HG03432 (cell line): ENCODE data around the gene PAX6.

Source experiments
- ATAC-seq: cut with Tn5 transposase; IDR thresholded peaks from one replicate; pipeline ENCODE4 v1.9.1; 2021; ENCODE audit warnings: mild to moderate bottlenecking, moderate library complexity; ENCODE audit not compliant: unreplicated experiment

PAX6 gene

DNA sequence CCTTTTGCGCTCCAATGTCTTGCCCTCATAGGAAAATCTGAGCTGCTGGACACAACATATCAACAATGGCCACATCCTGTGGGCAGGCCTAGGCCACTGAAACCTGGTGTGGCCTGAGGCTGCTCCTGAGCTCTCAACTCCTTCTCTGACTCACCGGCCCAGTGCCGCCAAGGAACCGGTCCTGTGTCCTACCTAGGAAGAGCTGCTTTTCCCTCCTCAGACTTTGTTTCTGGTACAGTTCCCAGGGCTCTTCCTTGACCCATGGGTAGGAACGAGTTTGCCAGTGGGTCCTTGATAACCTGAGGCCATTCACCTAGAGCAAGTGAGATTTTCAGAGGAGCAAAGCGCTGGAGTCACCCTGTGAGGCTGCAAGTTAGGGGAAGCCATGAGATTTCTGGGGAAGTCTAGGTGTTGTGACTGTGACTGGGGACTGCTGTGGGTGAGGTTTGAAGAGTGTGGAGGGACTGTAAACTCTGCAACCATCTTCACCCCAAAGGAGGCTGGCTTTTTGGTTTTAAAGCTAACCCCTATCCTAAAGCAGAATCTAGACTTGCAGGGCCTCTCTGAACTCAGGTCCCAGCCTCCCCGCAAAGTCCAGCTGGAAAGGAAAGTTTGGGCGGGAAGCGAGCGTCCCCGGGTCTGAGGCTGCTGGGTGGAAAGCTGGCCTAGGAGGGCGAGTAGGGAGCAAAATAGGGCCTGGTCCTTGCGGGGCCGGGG is 12.0 kb upstream of the PAX6 start:
- no peak for ATAC-seq

DNA sequence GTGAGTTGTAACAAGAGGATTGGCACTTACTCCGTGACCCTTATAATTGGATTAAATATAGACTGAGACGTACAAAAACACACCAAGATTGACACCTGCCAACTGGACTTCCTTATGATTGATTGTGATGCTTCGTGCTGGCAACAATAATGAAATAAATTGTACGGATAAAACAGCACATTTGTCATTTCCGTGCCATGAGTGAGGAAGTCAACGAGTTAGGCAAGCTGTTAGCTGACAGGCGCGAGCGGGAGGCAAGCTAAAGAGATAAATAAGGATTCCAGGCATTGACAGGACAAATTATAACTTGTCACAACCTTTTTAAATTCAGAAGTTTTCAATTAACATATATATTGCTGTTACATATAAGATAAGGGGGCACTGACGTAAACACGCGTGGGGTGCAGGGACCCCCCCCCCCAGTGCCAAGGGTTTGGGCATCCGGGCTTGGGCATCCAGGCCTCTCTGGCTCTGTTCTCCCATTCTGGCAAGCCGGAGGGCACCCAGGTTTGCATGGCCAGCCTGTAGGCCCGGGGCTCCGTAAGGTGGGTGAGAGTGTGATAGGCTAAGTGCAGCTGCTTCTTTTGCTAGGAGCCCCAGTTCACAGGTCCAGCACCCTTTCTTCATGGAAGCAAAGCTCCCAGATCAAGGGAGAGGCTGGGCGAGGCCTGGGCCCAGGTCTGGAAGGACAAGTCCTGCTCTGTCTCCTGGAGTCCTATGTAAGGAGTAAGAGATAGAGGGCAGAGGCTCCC is 11.2 kb upstream of the PAX6 start:
- ATAC-seq = no peak

DNA sequence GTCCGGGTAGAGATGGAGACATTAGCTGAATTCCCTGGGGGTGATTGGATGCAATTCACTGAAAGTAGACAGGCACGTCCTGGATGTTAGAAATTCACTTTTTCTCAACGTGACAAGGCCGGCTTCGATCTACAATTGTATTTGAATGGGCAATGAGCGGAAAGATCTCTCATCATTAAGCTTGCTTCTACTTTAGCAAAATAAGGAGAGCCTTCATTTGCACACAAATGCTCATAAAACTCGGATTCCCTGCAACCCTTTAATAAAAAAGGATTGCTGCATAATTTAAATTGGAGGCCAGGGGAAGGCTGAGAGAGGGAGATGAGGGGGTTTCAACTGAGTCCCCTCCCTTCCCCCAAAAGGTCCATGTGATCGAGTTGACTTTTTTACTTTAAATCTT is 10.6 kb upstream of the PAX6 start:
- ATAC-seq = no peak

DNA sequence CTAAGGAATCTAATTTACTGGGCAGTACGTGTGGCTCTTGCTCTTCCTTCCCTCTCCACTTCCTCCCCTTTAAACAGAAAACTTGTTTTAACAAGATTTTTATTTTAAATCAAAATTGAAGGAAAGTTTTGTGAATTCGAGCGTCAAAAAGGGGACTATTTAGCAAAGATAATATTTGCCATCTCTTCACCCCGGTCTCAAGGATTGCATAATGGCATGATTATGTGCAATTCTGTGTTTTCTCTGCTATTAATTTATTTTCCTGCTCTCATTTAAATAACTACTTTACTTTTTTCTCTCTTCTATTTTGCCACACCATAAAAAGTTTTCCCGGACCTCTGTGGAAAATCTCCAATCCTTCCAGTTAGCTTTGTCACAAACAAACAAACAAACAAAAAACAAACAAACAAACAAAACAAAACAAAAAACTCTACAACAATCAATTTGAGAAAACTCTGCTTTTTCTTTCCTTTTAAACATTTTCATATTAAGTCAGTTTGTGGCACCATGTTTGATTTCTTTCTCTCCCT is 10.2 kb upstream of the PAX6 start:
- ATAC-seq = no peak

DNA sequence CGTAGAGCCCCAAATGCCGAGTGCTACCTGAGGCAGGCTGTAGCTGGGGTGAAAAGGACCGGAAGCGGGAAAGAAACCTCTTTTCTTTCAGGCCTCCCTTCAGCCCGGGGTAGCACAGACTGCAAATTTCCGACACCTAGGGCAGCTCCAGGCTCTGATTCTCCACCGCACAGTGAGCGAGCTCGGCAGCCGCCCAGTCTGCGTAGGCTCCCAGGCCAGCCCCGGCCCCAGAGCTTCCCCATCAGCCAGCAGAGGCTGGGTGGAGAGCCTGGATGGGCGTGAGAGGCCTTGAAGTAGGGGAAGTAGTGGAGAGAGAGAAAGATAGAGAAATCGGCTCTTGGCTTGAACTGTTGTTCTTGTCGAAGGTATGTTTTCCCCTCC is 9.3 kb upstream of the PAX6 start:
- ATAC-seq = no peak

DNA sequence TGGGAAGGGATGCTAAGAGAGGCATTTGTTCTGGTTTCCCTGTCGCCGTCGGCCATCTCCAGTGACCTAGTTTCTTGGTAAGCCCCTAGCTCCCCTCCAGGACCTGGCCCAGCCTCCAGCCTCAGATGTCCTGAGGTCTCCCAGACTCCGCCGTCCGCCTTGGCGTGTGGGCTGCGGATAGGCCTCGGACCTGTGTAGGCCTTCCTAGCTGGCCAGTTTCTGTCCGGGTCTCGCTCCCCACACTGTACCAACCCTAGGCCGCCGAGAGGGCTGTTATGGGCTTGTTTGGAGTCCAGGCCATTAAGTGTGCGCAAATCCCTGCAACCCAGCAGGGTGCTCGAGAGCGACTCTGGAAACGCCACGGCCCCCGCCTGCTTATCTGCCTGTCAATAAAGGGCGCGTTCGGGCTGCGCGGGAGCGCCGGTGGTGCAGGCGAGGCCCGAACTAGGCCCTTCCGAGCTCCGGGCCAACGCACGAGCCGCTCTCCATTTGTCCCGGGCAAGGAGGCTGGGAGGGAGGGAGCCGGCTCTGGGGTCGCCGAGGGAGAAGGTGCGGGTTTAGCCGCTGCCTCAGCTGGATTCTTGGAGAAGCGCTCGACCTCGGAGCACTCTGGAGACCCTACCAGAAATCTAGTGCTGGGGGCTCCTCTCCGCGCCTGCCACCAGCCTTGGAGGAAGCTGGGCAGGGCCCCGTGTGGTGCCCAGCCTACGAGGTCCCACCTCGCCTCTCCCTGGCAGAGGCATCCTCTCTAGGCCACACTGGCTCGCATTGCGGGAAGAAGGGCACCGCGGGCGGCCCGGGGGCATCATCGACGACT is 8.7 kb upstream of the PAX6 start:
- ATAC-seq = no peak

DNA sequence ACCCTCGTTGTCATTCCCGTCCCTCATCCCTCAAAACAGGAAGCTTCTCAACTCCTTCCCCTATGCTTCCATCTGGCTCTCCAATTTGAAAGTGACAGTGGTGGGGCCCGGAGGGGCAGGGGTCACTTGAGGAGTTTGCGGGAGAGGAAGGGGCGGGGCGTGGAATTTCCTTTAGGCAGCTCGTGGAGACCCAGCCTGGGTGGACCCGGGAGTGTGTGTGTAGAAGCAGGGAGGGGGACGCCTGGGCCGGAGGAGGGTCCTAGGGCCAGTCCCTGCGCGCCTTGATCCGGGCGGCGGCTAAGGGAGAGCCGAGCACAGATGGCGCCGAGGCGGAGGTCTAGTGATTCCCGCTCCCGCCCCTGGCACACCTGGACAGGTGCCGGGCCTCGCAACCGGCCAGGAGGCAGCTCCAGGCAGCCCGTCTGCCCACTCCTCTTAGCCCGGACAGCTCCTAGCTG is 7.8 kb upstream of the PAX6 start:
- ATAC-seq = no peak

DNA sequence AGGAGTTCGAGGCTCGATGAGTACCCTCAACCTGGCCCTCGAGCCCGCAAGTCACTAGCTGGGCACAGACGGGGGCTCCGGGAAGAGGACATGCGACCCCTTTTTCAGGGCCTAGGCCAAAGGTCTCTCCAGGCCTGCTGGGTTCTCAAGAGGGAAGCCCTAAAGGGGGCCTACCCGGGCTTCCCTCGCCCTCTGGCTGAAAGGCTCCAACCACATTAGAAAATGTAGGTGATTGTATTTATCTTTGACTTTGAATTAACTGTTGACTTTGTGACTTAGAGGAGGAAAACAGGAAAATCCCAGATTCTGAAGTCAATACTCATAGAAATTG is 7.3 kb upstream of the PAX6 start:
- no peak for ATAC-seq

DNA sequence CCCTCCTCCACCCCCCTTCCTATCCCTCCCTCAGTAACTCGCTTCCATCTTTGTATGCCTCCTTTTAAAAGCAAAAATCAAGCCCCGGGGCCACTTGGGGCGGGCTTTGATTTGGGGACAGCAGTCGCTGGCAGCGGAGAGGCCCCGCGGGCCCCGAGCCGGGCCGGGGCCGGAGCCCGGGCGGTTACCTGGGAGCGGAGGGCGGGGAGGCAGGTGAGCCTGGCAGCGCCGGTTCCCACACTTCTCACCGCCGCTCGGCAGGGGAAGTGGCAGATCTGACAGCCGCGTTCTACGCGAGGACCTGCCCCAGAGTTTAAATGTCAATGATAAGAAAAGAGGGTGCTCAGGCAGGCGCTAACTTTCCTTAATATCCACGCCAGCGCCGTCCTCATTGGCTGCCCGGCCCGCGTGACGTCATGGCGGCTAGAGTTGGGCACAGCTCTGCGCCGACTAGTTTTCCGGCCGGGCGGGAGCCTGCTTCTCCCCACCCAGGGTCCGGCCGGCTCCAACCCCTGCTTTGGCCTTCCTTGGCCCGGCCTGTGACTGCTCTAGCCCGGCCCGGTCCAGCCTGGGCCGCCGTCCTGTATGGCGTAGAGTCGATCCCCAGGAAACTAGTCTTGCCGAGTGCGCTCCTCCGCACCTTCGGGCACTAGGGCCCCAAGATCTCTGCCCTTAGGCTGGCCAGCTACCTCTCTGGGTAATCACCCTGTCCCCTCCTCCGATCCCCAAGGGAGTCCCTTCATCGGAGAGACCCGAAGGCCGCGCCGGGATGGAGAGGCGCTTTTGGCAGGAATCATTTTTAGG is 6.7 kb upstream of the PAX6 start:
- ATAC-seq = no peak

DNA sequence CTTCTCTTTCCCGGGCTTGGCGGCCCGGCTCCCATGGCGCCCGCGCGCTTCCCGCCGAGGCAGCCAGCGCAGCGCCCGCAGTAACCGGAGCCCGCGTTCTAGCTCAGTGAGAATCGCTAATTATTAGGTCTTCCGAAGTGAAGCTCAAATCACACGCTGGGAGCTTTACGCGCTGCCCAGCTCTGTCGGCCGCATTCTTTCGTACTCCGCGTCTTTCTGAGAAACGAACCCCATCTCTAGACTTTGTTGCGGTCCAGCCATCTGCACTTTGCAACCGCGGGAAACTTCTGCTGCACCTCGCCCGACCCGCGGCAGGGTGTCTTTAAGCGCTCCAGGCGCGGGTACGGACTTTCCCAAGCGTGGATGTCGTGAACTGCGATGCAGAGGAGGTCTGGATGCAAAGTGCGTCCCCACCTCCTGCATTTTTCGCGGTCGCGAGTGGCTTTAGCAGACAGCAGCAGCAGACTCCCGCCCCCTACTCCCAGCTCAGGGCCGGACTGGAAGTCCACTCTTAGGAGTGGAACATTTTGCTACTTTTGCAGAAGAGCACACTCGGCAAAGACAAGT is 6.0 kb upstream of the PAX6 start:
- ATAC-seq = no peak

DNA sequence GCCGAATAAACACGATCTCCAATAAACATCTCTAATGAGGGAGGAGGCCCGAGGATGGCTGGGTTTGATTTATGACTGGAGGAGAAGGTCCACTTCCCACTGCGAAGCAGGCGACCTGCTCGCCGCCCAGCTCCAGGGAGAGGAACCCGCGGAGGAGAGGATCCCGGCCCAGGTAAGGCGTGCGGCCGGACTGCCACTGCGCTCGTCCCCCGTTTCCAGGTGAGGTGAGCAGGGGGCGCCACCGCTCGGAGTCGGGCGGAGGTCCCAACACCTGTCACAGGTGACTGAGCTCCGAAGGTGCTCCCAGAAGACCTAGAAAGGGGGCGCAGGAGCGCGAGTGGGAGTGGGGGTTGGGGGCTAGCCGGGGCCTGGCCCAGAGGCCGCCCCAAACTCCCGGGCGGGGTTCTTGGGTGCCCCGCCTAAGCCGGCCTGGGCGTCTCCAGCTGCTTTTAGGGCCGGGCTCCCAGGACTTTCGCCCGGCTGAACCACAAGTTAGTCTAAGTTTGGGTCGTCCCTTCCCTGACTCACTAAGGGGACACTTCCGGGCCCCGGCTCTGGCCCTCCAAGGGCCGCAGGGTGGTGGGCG is 5.4 kb upstream of the PAX6 start:
- ATAC-seq = no peak

DNA sequence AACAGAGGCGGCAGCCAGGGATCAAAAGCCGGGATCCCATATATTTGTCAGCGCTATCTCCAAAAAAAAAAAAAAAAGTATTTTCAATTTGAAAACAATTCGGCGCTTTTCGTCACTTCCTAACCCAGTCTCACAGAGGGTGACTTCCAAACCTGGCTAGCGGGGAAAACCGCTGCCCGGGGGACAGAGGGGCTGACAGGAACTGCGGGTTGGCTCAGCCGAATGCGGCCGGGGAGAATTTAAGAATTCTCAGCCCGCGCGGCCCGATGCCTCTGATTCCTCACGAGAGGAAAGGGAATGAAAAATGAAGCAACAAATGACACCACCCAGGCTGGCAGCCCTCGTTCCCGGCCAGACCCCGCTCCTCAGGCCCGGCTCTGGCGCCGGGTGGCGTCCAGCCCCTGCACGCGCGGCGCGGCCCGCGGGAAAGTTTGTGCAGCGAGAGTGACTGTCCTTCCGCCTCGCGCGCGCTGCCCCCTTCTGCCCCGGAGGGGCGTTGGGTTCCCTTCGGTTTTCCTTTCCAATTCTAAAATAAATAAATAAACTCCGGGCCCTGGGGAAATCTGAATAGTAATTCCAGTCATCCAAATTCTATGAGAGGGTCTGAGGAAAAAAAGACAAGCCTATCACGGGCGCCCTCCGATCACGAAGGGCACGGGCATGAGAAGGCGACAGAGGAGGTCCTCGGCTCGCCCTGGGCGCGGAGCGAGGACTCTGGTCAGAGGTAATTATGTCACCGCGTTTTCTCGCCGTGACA is 4.8 kb upstream of the PAX6 start:
- no peak for ATAC-seq

DNA sequence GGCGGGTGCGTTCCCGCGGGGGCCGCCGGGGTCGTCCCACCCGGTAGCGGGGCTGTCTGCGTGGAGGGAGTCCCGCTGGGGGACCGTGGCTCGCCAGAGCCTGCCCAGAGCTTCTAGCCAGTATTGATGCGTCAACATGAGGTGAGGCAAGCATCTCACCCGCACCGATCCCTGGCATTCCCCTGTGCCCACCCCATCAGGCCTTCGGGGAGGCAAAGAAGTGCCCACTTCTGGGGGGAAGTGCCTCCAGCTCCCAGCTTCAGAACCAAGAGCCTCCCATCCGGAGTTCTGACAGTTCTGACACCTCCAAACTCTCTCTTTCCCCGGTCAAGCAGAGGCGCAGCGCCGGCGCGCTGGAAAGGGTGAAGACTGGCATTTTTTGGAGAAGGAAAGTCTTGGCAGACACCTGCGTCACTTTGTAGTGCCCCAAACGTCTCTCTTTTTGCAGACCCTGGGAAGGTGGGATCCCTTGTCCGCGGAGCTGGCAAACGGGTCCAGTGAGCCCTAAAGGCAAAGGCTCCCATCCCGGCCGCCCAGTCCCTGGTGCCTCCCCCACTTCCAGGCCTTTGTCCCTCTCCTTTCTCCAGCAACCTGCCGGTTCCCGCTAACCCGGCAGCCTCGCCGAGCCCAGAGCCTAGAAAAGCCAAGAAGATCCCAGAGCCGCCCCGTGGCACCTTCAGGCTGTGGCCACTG is 3.2 kb upstream of the PAX6 start:
- ATAC-seq = no peak

DNA sequence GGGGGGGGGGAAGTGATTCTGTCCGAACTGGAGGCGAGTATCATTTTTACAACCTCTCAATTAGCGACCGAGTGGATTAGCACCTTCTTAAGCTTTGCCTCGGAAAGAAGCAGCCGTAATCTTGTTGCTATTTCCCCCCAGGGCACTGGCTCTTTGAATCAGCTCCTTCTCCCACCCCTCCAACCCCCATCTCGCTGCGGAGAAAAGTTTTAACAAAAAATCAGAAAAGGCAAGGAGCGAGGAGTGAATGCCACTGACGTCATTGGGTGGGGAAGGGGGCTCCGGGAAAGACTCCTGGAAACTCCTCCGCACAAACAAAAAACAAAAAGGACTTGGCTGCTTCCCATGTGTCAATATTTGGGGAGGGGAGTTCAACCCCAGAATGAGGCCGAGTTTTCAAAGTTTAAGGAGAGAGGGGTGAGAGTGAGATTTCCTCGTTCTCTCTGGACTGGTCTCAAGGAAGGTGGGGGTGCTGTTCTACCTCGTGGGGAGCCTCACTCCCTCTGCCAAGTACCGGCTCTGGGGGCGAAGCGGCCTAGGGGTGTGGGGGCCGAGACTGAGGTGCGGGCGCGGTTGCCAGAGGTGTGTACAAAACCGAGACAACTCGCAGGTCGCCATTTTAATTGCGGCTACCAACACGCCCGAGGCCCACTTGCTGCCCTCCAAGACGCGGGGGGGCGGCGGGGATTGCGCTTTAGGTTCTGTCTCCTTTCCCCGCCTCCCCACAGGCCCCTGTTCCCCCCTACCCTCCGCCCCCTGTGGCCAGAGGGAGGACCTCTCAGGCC is 2.5 kb upstream of the PAX6 start:
- ATAC-seq = no peak

DNA sequence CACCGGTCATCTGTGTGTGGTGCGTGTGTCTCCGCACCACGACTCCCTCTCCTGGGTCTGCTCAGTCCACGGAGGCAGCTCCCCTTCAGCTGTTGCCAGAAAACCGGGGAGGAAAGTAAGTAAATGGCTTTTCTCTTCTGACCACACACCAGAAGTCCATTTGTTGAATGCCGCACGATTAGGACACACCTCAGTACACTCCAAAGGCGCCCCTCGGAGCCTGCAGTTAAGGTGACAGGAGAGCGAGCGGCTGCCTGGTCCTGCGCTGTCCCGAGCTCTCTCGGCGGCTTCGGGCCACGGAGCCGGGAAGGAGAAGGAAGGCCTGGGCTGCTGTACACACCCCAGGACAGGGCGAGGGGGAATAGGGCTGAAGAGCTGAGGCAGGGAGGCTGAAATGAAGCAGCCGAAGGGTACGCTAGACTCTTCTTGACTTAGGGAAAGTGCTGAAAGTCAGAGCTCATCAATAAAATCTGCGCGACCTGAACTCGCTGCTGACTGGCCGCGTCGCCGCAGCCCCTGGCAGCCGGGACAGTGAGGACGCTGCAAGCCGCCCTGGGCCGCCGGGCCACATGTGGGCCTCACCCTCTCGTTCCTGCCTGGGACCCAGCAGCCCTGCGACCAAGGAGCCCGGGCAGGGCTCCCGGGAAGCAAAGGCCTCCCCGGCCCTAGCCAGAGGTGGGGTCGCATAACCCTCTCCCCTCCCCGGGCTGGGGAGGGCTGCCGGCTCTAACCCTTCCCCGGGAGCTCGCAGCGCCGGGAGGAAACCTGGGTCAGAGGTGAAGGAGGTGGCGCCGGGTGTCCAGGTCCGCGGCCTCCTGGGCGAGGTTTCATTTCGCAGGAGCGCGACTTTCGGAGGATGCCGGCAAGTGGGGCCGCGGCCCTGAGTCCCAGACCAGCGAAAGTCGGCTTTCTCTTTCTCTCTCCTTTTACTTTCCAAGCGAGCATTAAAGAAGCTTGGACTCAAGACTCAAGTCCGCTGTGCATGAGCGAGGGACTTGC is 1.6 kb upstream of the PAX6 start:
- ATAC-seq = no peak

DNA sequence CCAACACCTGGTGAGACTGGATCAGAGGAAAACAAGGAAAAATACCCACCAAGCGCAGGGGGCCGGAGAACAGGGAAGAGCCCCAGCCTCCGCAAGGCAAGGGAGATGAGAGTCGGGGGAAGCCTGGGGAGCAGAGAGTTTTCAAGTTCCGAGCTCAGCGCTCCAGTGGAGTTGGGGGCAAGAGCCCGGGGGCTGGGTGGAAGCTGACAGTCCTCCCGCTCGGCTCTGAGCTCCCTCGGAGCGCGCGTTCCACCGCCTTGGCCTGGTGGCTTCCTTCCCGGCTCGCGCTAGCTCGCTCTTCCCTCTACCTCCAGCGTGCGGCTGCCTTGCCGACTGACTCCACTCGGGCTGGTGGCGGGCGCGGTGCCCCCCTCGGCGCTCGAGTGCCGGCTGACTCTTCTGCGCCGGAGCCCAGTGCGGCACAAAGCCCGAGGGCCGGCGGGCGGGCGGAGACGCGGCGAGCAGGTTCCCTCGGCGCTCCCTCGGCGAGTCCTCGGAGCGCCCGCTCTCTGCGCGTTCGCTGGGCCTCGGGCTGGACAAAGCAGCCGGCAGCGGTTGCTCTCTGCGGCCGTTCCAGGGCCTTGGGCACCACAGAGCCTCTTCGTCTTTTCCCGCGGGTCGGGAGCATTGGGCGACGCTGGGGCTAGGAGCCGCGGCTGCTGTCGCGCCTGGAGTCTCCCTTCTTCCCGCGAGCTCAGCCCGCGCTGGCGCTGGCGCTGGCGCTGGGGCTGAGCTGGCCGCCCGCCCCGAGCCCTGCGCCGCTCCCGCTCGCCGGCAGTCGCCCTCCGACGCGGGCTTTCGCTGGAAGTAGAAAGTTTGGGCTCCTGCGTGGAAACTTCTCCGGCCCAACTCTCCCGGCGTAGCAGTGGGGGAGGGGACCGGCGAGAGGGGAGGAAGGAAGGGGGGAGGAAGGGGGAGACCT is 1.0 kb downstream of the PAX6 start:
- ATAC-seq = no peak
